NCI-H187 (cell line): ENCODE results near the gene GLIS2.
"Not testable (repeated sequence)": the region's sequence is repeated elsewhere in the genome, so short reads cannot be mapped to it uniquely, and the experiment has no call there.

Experiments used
- DNase-seq, 2 experiments: peaks; one replicate each; lab custom pipeline; 2025; lab: John Stamatoyannopoulos, UW

Gene GLIS2

DNA sequence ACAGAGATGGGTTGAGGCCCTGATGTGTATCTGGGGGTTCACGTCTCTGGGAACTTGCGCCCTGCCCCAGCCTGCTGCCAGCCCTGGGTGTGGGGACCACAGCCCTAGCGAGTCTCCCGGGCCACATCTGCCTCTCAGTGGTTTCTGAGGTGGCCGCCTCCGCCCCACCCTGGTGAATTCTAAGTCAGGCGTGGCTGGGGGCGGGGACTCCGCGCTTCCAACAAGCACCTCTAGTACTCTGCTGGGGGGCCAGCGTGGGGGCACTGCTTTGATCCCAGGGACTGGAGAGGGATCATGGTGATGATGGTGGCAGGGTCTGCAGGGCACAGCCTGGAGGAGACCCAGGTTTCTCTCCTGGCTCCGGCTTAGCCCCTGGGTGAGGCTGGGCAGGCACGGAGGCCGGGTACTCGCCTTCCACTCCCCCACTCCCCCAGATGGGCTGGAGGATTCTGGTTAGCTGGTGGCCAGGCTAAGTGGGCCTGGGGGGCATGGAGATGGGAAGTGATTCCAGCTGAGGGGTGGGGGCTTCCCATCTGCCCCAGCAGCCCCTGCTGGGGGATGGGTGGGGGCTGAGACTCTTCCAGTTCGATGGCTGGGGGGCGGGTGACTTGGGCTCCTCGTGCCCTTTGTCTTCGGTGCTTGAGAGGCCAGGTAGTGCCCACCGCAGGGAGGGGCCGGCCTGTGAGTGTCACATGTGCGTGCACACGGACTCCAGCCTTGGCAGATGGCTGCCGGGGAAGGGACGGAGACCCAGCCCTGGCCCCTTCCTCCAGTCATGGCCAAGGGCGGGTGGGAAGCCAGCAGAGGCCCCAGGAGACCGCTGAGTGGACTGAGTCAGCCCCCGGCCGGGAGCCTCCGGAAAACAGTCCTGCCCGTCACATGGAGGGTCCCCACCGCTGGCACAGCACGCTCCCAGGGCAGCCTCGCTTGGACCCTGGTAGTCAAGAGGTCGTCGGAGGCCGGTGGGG lies 3.9 kb downstream of the GLIS2 start:
- no peak for DNase-seq

DNA sequence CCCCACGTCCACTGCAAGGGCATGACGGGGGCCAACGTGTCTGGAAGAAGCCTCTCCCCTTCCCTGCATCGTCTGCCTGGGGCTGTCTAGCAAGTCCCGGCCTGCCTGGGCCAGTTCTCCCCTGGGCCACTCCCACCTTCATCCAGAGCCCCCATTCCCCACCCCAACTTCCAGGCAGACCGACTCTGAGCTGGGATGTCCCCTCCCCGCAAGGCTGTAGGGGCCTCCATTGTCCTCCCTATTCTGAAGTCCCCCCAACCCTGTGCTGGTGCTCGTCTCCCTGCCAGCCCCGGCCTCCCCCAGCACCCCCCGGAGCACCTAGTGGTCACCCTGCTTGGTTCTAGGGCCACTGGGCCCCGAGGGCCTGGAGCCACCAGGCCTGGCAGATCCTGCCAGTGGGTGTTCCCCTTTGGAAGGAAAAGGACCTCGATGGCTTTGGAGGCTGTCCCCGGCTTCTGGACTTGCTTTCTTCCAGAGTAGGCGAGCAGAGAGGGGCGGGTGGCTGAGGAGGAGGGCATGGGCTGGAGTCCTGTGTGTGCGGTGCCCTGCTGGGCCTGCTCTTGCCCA lies 4.8 kb downstream of the GLIS2 start:
- DNase-seq: no peak

DNA sequence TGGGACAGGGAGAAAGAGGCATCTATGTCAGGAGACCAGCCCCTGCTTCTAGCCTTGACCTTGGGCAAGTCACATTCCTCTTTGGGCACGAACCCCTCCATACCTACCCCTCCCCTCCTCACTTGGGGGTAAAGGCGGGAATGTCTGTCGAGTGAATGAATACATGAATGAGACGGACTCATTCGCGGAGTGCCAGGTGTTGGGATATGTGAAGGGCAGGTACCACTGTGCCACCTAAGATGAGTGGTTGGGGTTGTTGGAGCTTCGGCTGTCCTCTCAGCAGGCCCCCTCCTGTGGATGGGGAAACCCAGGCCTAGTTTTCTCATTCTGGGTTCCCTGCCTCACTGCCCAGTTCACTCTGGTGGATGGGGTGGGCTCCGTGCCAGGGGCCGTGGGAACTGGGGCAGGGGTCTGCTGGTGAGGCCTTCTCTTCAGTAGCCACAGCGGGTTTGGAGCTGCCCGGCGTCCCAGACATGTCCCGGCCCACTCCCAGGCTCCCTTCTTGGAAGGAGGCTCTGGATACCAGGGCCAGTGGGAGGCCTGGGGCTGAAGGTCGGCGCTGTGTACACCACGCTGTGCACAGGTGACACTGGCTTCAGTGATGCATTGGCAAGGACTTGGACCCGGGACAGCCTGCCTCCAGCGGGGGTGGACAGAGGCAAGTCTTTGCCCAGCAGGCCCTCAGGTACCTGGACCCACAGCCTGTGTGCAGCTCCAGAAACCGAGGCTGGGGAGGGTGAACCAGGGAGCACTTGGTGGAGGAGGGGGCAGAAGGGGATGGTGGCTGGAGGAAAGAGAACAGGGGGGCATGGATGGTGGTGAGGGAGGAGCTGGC lies 5.6 kb downstream of the GLIS2 start:
- no peak for DNase-seq

DNA sequence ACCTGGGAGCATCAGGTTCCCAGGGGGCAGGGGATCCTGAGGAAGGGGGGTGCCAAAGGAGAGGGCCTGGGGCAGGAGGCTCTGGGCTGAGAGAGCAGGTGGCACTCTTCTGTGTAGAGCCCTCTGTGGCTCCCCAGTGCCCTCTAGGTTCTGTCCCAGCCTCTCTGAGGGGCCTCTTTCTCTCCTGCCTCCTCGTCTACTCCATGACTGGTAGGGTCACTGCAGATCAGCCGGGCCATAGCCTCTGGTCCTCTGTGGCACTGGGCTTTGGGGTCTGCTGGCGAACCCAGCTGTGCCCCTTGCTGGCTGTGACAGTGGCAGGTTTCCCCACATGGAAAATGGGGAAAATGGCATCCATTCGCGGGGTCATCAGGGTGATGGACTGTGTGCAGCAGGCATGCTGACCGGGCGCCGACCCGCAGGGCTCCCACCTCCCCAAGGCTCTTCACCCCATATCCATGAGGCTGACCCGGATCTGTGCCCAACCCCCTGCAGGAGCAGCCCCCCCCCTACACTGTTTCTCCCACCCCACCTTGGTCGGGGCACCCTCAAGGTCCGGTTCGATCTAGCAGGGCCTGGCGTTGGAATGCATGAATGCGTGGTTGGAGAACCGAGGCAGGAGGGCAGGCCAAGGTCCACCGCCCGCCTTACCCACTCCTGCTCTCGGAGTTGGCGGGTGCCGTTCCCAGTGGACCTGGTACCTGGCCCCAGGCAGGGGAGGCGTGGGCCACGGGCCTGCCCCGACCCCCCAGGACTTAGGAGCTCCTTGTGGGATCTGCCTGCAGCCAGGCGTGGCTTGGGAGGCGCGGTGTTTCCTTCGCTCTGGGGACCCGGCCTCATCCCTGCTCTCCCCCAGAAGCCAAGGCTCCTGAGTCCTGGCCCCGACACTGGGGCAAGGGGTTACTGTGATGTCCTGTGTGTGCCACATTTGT lies 6.5 kb downstream of the GLIS2 start:
- DNase-seq: no peak

DNA sequence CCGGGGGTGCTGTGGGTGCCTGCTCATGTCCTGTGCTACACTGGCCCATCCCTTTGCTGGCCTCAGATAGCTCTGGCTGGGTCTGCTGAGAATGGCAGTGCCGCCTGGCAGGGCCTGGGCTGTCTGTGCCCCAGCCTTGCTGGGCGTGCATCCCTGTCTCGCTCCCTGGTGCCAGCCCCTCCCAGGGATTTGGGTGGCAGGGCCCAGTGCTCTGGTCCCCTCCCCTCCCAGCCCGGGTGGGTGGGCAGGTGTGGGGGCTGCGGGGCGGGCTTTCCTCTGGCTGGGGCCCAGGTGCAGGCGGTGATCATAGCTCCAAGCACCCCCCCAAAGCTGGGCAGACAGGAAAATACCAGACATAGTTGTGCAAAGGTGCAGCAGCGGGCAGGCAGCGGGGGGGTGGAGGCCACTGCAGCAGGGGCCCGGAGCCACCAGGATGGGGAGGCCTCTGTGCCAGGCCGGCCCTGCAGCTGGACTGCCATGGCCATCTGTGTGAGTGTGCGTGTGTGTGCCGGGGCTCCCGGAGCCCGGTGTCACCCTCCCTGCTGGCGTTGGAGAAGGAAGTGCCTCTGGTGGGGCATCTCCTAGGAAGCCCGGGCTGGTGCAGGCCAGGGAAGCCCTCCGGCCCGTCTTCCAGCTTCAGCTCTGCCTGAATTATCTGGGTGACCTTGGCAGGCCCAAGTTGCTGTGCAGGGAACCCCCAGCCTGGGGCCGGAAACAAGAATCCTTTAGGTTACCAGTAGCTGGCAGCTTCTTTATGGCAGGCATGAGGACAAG lies 7.4 kb downstream of the GLIS2 start:
- DNase-seq: no peak

DNA sequence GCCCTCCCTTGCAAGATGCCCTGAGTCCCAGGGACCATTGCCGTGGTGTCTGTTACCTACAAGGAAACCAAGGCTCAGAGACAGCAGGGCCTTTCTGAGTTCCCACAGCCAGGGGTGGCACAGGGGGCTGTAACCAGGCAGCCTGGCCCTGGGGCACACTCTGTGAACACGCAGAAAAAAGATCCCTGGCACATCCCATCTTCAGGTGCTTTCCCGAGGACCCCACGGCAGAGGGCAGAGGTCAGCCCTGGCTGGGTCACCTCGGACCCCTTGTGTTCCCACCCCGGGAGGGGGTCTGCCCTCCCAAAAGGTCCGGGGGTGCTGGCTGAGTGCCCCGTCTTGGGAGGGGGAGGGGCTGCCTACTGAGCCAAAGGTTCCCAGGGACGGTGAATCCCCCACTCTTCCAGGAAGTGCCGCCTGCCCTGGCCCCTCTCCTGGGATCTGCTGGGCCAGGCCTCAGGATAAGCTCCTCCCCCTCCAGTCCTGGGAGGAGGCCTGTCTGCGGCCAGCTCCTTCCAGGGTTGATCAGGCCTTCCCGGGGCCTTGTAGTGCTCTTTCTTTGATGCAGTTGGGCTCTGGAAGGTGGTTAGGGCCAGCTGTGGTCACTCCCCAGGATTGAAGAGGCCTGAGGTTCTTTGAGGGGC lies 8.1 kb downstream of the GLIS2 start:
- DNase-seq: no peak

DNA sequence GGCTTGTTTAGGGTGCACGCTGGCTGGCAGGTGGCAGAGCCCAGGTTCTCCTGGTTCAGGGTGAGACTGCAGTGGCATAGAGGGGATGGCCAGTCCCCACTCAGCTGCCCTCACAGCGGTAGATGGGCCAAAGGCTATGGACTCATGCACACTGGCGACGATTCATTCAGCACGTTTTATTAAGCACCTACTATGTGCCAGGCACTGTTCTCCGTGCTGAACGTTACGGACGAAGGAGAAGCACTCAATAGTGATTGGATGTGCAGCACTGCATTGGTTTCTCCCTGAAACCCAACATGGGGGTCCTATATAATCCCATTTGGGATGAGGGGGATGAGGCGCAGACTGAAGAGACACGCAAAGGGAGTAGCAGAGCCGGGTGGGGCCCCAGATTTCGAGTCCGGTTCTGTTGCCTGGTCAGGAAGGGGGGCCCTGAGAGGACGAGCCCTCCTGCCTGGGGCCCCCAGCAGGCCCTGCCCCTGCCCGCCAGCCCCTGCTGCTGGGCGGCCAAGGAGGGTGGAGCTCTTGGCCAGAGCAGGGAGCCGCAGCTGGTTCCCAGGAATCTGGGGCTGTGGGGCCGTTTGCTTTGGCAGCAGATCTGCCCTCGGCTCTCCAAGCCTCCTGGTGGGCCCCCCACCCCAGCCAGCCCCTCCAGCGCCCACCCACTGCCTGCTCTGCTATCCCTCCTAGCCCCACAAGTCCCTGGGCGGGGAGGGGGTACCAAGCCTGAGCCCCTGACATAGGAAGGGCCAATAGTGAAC lies 8.8 kb downstream of the GLIS2 start:
- DNase-seq: no peak

DNA sequence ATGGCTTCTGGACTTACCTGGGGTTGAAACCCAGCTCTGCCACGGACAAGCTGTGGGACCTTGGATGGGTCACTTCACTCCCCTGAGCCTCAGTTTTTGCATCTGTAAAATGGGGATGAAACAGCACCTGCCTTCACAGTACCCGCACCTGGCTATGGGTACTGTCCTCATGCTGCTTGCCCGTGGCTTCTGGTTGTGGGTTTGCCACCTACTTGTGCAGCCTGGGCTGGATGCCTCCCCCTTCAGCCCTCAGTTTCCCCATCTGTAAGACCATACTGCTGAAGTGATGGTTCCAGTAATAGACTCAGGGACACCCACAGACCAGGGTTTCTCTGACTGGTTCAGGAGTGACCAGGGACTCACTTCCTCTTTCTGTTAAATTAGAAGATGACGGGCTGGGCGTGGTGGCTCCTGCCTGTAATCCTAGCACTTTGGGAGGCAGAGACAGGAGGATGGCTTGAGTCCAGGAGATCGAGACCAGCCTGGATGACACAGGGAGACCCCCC lies 9.4 kb downstream of the GLIS2 start:
- DNase-seq: no peak

DNA sequence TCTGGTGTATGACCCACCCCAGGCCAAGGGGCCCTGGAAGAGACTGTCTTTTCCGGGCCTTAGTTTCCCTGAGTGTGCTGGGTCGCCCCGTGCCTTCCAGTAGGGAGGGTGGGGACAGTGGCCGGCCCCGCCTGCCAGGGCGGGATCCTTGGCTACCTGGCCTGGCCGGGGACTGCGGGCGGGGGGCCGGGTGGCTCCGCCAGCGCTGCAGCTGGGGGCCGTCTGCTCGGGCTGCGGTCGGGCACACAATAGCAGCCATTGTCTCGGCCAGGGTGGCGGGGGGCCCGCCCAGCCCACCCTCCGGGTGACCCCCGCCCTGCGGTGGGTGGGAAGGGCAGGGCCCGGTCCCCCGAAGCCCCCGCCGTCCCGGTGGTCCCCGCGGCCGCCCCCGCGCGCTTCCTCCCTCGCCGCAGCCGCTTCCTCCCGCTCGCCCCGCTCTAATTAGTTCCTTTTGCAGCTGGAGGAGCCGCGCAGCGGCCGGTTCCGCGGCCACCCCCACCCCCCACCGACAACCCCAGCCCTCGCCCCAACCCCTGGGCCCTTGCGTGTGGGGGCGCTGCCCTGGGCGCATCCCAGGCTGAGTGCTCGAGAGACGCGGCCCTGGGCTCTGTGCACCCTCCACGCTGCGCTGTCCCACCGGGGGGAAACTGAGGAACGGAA lies 11.6 kb downstream of the GLIS2 start:
- no peak for DNase-seq

DNA sequence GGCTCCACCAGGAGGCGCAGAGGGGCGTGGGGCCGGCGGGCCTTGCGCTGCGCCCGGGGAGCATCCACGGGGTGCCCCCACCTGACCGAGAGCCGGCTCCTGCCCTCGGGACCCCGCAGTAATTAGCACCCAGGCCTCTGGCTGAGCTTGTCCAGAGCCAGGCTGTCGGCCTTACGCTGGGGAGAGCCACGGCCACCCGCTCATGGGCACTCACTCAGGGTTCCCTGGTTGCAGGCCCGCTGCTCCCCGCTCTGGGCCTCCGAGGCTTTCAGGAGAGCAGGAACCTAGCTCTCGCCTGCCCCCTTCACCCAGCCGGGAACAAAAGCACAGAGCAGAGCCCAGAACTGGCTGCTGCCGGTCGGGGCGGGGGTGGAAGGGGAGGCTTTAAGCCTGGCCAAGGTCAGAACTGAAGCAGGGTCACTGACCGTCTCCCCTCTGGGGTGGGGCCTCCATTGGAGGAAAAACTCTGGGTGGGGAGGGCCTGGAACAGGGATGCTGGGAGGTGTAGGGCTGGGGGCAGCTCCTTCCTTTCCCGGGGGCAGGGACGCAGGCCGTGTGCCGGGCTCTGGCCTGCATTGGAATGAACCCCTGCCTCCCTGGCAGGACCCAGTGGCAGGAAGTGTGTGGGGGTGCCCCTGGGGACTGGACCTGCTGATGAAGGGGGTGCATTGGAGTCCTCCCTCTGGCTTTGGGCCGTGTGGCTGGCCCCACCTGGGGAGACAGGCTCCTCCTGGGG lies 12.3 kb downstream of the GLIS2 start:
- no peak for DNase-seq

DNA sequence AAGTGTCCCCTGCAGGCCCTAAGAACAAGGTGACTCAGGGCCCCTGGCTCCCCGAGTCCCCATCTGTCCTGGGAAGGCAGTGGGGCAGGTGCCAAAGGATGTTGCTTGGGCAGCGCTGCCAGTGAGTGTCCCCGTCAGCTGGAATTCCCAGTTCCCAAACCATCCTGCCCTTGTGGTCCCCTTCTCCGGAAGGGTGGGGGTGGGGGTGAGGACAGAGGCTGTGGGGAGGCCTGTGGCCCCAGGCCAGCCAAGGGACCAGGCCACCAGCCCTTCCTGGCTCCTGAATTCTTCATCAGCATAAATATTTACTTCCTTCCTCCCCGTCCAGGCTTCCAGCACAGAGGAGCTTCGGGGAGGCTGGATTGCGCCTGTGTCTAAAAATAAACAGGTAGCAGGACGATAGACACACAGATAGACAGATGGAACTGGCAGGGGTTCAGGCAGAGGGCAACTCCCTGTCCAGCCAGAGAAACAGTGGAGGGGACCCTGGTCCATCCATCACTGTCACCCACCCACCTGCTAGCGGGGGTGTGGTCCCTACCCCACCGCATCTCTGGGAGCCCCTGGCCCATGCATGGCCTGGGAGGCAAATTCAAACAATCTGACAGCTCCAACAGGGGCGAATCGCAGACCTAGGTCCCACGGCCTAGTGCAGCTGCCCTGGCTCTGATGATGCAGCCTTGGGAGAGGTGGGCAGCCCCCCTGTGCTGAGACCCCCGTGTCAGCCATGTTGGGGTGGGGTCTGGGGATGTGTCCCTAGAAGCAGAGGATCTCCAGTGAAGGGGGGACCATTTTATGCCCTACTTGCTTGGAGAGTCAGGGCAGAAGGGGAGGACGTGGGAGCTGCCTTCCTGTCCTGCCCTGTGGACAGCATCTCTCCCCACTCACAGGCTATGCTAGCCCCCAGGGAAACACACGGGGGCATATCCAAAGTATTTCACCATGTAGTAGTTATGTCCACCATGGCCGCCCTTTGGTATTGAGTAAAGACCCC lies 13.2 kb downstream of the GLIS2 start:
- DNase-seq: no peak

DNA sequence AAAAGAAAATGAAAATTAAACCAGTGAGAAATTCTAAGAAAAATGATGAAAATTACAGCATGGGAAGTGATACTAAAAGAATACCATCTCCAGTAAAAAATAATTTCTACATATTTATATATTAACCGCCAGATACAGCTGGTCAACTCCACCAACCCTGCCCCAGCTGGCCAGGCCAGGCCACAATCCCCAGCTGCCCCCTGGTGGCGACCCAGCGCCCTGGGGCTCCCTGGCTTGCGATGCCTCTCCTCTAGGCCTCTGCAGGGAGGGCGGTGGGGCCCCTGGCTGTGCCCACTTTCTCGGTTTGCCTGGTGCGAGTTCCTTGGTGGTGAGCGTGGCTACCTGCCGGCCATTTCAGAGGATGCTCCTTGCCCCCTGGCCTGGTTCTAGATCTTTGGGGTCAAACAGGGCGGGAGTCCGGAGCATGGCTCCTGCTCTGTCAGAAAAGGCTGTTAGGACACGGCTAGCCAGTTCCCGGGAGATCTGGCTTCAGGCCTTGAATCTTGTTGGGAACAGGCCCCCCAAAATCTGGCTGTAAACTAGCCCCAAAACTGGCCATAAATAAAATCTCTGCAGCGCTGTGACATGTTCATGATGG lies 14.5 kb downstream of the GLIS2 start:
- no peak for DNase-seq

DNA sequence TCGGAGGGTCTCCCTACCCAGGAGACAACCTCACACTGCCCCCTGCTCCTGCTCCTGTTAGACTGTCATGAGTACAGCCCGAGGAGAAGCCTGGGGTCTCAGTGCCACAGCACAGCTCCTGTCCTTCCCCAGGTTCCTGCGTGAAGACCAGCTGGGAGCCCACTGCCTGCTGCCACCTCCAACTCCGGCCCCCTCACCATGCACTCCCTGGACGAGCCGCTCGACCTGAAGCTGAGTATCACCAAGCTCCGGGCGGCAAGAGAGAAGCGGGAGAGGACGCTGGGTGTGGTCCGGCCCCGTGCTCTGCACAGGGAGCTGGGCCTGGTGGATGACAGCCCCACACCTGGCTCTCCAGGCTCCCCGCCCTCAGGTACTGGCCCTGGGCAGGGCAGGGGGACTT lies 16.2 kb downstream of the GLIS2 start:
- DNase-seq: no peak

DNA sequence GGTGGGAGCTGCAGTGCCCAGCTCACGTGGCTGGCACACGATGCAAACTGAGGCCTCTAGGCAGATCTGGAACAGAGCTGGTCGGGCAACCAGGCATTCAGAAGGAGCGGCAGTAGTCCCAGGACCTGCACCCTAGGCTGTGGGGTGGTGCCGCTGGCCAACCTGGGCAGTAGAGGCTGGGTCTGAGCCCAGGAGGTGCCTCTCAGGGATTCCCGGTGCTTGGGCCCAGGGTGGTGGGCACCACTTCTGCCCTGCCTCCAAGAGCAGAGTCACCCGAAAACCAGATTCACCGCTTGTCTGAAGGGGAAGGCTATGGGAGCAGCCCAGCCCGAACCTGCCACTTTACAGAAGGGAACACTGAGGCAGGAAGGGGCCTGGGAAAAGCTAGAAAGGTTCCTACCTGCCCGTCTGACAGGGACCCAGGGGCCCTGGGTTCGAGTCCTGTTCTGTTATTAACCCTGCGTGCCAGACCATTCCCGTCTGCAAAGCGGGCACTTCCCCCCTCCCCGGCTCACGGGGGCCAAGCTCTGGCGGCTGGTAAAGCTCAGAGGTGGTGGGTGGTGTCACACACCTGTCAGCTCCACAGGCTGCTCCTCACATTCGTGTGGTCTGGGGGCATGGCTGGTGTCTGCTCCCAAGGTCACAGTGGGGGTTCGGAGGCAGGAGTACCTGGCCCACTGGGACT lies 16.9 kb downstream of the GLIS2 start:
- no peak for DNase-seq

DNA sequence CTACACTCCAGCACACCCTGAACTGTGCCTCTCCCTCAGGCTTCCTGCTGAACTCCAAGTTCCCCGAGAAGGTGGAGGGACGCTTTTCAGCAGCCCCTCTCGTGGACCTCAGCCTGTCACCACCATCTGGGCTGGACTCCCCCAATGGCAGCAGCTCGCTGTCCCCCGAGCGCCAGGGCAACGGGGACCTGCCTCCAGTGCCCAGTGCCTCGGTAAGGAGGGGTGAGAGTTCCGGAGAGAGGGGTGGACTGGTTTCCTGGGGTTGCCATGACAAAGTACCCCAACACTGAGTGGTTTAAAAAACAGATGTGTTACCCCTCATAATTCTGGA lies 17.4 kb downstream of the GLIS2 start:
- DNase-seq: no peak

DNA sequence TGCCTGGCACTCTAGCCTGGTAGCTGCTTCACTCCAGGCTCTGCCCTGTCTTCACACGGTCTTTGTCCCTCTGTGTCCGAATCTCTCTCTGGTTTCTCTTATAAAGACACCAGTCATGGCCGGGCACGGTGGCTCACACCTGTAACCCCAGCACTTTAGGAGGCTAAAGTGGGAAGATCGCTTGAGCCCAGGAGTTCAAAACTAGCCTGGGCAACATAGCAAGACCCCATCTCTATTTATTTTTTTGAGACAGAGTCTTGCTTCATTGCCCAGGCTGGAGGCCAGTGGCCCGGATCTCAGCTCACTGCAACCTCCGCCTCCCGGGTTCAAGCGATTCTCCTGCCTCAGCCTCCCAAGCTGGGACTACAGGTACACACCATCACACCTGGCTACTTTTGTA lies 17.8 kb downstream of the GLIS2 start:
- DNase-seq: not testable (repeated sequence)
